ENCODE results near the gene NOL4L.

NOL4L gene

DNA sequence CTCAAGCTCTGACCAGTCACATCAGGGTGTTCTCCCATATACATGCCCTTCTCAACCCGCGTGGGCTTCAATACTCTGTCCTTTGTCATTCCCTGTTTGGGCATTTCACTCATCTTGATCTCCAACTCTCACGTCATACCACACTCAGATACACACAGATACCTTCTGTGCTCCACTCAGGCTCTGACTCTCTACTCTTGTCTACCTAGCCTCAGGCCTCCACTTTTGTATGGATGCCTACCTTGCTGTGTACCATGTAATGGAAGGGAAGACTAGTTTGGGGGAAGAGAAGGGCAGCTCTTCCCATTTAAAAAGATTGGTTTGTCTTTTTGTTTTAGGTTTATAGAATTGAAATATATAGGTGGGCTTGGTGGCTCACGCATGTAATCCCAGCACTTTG lies 178.4 kb downstream of the NOL4L start:
- DNase-seq: no peak

DNA sequence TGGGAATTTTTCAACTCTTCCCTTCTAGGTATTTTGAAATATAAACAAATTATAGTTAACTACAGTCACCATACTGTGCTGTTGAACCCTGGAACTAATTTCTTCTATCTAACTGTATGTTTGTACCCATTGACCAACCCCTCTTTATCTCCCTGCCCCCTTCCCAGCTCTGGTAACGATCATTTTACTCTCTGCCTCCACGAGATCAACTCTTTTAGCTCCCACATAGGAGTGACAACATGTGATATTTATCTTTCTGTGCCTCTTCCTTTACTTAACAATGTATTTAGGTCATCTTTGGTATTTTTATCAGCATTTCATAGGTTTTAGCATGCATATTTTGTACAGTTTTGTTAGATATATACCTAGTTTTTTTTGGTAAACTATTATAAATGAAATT lies 181.1 kb downstream of the NOL4L start:
- no peak for DNase-seq

DNA sequence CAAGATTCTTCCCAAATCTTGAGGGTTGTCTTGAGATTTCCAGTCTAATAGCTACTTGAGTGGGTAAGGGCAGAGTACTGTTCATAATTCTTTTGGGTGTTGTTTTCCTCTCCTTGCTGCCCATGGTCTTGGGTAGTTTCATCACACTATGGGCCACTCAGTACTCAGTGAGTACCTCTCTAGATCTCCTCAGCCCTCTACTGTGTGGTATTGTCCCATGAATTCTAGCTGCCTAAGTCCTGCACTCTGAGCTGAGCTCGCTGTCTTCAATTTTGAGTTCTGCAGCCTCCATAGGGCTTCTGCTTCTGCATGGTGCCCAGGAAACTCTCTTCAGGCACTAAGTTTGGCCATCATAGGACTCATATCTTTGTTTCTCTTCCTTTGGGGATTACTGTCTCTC lies 184.7 kb downstream of the NOL4L start:
- no peak for DNase-seq

DNA sequence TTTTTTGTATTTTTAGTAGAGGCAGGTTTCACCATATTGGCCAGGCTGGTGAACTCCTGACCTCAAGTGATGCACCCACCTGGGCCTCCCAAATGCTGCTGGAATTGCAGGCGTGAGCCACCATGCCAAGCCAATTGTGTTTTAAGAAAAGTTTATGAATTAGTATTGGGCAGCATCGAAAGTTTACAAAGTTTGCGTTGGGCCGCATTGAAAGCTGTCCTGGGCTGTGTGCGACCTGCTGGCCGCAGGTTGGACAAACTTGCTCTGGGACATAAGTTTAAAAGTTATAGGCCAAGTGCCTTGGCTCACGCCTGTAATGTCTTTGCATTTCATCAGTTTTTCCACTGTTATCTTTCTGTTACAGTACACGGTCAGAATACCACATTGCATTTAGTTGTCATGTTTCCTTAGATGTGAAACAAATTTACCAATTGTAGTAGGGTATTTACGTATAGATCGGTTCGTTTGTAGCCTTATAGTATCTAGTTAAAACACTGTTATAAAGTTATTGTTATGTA lies 187.5 kb downstream of the NOL4L start:
- DNase-seq: no peak

DNA sequence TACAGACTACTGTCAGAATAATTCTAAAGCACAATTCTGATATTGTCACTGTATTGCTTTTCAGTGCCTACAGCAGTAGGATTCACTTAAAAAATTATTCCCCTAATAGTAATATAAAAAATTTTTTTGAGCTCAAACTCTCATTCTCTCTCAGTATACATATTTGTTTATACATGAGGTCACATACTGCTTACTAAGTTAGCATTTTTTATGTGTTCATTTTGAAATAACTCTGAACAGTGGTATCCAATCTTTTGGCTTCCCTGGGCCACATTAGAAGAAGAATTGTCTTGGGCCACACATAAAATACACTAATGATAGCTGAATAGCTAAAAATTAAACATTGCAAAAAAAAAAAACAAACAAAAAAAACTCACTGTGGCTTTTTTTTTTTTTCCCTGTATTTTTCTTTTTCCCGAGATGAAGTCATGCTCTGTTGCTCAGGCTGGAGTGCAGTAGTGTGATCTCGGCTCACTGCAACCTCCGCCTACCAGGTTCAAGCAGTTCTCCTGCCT lies 188.4 kb downstream of the NOL4L start:
- DNase-seq: no peak

DNA sequence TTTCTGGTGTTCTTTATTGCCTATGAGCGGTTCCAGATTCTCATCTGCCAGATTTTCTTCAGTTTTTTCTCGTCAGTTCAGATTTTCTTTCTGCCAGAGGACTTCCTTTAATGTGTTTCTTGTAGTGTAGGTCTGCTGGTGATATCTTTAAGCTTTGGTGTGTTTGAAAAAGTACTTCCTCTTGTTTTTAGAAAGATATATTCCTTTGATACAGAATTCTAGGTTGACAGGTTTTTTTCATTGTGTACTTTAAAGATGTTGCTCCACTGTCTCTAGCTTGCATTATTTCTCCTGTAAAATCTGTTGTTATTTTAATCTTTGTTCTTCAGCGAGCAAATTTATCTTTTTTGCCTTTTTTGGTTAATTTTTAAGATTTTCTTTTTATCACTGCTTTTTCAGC lies 190.1 kb downstream of the NOL4L start:
- DNase-seq: no peak
